Neuronal stem cell (in vitro differentiated cells): ENCODE results near the gene DNAH9.
"Not testable (repeated sequence)": the region's sequence is repeated elsewhere in the genome, so short reads cannot be mapped to it uniquely, and the experiment has no call there.

Experiments
- DNase-seq: peaks from one replicate; pipeline ENCODE4 v3.0.0-alpha.2; 2013; ENCODE audit warnings: low spot score
- H2AFZ ChIP-seq: one replicate; pipeline ENCODE4 v1.6.1; 2013; ENCODE audit warnings: mild to moderate bottlenecking, low read length, inconsistent platforms
- H2AK5ac ChIP-seq: 2 replicates; pipeline ENCODE4 v1.6.1; 2013; ENCODE audit warnings: low read depth, mild to moderate bottlenecking, inconsistent platforms, low read length, moderate library complexity, mixed read lengths
- H2BK120ac ChIP-seq: 2 replicates; pipeline ENCODE4 v1.6.1; 2013; ENCODE audit warnings: low read depth, mild to moderate bottlenecking, inconsistent platforms, low read length, moderate library complexity, mixed read lengths
- H2BK12ac ChIP-seq: one replicate; pipeline ENCODE4 v1.6.1; 2013; ENCODE audit warnings: low read length, inconsistent platforms
- H2BK15ac ChIP-seq: 2 replicates; pipeline ENCODE4 v1.6.1; 2013; ENCODE audit warnings: mild to moderate bottlenecking, low read length, inconsistent platforms, mixed read lengths
- H2BK5ac ChIP-seq: one replicate; pipeline ENCODE4 v1.6.1; 2013; ENCODE audit warnings: inconsistent platforms, mild to moderate bottlenecking, low read length, moderate library complexity
- H3K14ac ChIP-seq: one replicate; pipeline ENCODE4 v1.6.1; 2013; ENCODE audit warnings: low read length, inconsistent platforms
- H3K18ac ChIP-seq: 2 replicates; pipeline ENCODE4 v1.6.1; 2013; ENCODE audit warnings: low read length, inconsistent platforms
- H3K23ac ChIP-seq: 2 replicates; pipeline ENCODE4 v1.6.1; 2013; ENCODE audit warnings: low read depth, mild to moderate bottlenecking, mixed read lengths, low read length, inconsistent platforms; ENCODE audit not compliant: poor library complexity
- H3K27ac ChIP-seq: replicated peaks from 3 replicates; pipeline ENCODE4 v1.5.1; 2013; ENCODE audit warnings: low read length, inconsistent platforms
- H3K27me3 ChIP-seq, 3 experiments: 2 replicates each; pipeline ENCODE4 v1.6.1; 2013; ENCODE audit warnings: low read length in 3 of 3, mild to moderate bottlenecking in 2 of 3, inconsistent platforms in 1 of 3, low read depth in 1 of 3, mixed read lengths in 1 of 3, moderate library complexity in 1 of 3; ENCODE audit not compliant: control insufficient read depth in 3 of 3, insufficient read depth in 3 of 3
- H3K36me3 ChIP-seq, 2 donors: replicated peaks in 1 of 2; 2 replicates each; pipeline ENCODE4 v1.6.1; 2013; ENCODE audit warnings: low read length in 2 of 2; ENCODE audit not compliant: control insufficient read depth in 2 of 2, insufficient read depth in 2 of 2
- H3K4ac ChIP-seq: 2 replicates; pipeline ENCODE4 v1.6.1; 2013; ENCODE audit warnings: inconsistent platforms, mild to moderate bottlenecking, low read length, moderate library complexity
- H3K4me1 ChIP-seq, 2 donors: 1 replicate in 1 of 2; 2 replicates in 1 of 2; pipeline ENCODE4 v1.6.1; 2013; ENCODE audit warnings: low read length in 2 of 2, low read depth in 1 of 2; ENCODE audit not compliant: control insufficient read depth in 2 of 2, insufficient read depth in 1 of 2
- H3K4me2 ChIP-seq: one replicate; pipeline ENCODE4 v1.6.1; 2013; ENCODE audit warnings: mild to moderate bottlenecking, low read length, inconsistent platforms; ENCODE audit not compliant: insufficient read depth, poor library complexity, severe bottlenecking
- H3K4me3 ChIP-seq, 2 donors: 2 replicates each; pipeline ENCODE4 v1.5.1; 2013; ENCODE audit warnings: low read length in 2 of 2, mild to moderate bottlenecking in 2 of 2, inconsistent platforms in 1 of 2, moderate library complexity in 1 of 2
- H3K79me1 ChIP-seq: one replicate; pipeline ENCODE4 v1.6.1; 2013; ENCODE audit warnings: low read depth, mild to moderate bottlenecking, inconsistent platforms, low read length, moderate library complexity
- H3K9ac ChIP-seq: one replicate; pipeline ENCODE4 v1.6.1; 2013; ENCODE audit warnings: mild to moderate bottlenecking, low read depth, low read length, inconsistent platforms; ENCODE audit not compliant: poor library complexity
- H3K9me3 ChIP-seq, 2 donors: replicated peaks in 1 of 2; 2 replicates each; pipeline versions ENCODE3 to v1.6.1; 2013; ENCODE audit warnings: low read length in 2 of 2, mild to moderate bottlenecking in 2 of 2, inconsistent platforms in 1 of 2, low read depth in 1 of 2, mixed read lengths in 1 of 2, moderate library complexity in 1 of 2; ENCODE audit not compliant: control insufficient read depth in 2 of 2, insufficient read depth in 1 of 2
- H4K8ac ChIP-seq: one replicate; pipeline ENCODE4 v1.6.1; 2013; ENCODE audit warnings: low read depth, mild to moderate bottlenecking, inconsistent platforms, low read length, moderate library complexity
- H4K91ac ChIP-seq: one replicate; pipeline ENCODE4 v1.6.1; 2013; ENCODE audit warnings: low read length, low read depth, mild to moderate bottlenecking, inconsistent platforms; ENCODE audit not compliant: poor library complexity
- WGBS, 2 donors: extraction: QIAGEN DNeasy Blood & Tissue Kit; methylation state at CpG; one replicate each; pipeline ENCODE4 v1.1.7; 2013; ENCODE audit warnings: missing lambda C conversion rate in 2 of 2, mixed read lengths in 1 of 2; ENCODE audit not compliant: insufficient read length in 2 of 2, insufficient replicate concordance in 1 of 2; ENCODE audit errors: extremely low coverage in 2 of 2; 5-methylcytosine and 5-hydroxymethylcytosine counted together

Gene DNAH9

DNA sequence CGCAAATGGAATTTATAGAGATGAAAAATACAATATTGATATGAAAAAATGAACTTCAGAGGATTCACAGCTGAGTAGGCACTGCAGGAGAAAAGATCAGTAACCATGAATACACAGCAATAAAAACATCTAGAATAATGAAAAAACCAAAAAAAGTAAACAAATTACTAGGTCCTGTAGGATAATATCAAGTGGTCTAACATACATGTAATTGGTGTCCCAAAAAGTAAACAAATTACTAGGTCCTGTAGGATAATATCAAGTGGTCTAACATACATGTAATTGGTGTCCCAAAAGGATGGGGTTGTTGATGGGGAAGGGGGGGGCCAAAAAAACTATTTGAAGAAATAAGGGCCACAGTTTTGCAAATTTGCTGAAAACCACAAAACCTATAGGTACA is 355.7 kb downstream of the DNAH9 start:
- Histone ChIP-seq H3K23ac (no peak overlapping the region), H3K79me1 (no peaks in the 10 kb centered on the region), H3K4ac (no peak overlapping the region), H4K8ac (no peak overlapping the region), H2BK15ac (no peak overlapping the region), H3K36me3 (peaks cover 0 to 2% of the 10 kb centered on the region in 2 donors), H3K27me3 (no peaks in the 10 kb centered on the region), H3K18ac (no peak overlapping the region), H2AK5ac (no peak overlapping the region), H2BK12ac (no peak overlapping the region), H2AFZ (no peak overlapping the region), H3K4me3 (no peak overlapping the region), H3K9me3 (peaks cover 2 to 3% of the 10 kb centered on the region in 2 donors), H2BK120ac (no peak overlapping the region), H3K27ac (no peak overlapping the region), H4K91ac (no peak overlapping the region), H3K9ac (no peak overlapping the region), H3K4me1 (no peaks in the 10 kb centered on the region), H3K4me2 (no peak overlapping the region), H2BK5ac (no peak overlapping the region), H3K14ac (no peak overlapping the region)
- no peak for DNase-seq
- no CpG with 5 or more reads among the region's 1 CpG for WGBS, 2 donors

DNA sequence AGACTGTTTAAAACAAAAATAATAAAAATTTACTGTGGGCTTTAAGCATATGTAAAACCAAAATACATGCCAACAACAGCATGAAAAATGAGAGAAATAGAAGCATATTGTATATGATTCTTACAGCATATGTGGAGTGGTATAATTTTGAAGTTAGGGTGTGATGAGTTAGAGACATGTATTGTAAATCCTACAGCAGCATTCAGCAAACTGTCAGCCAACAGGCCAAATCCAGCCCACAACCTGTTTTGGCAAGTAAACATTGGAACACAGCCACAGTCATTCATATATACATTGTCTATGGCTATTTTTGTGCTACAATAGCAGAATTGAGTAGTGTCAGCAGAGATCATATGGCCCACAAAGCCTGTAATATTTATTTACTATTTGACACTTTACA is 356.7 kb downstream of the DNAH9 start:
- H3K14ac ChIP-seq: no peak overlapping the region
- H3K36me3 ChIP-seq: peaks cover 0 to 2% of the 10 kb centered on the region in 2 donors
- no peak overlapping the region for H4K8ac ChIP-seq
- peaks cover 2 to 3% of the 10 kb centered on the region in 2 donors for H3K9me3 ChIP-seq
- no peak overlapping the region for H3K9ac ChIP-seq
- H3K23ac ChIP-seq: no peak overlapping the region
- no peaks in the 10 kb centered on the region for H3K4me1 ChIP-seq
- H2BK12ac ChIP-seq: no peak overlapping the region
- H3K27me3 ChIP-seq: no peaks in the 10 kb centered on the region
- H3K4me2 ChIP-seq: no peak overlapping the region
- no peak overlapping the region for H2BK5ac ChIP-seq
- no peak overlapping the region for H2AFZ ChIP-seq
- H4K91ac ChIP-seq: no peak overlapping the region
- H2BK120ac ChIP-seq: no peak overlapping the region
- no peak overlapping the region for H2BK15ac ChIP-seq
- H3K27ac ChIP-seq: no peak overlapping the region
- H3K18ac ChIP-seq: no peak overlapping the region
- no peaks in the 10 kb centered on the region for H3K79me1 ChIP-seq
- no peak overlapping the region for H3K4me3 ChIP-seq
- no peak overlapping the region for H2AK5ac ChIP-seq
- no peak overlapping the region for H3K4ac ChIP-seq
- DNase-seq: no peak

DNA sequence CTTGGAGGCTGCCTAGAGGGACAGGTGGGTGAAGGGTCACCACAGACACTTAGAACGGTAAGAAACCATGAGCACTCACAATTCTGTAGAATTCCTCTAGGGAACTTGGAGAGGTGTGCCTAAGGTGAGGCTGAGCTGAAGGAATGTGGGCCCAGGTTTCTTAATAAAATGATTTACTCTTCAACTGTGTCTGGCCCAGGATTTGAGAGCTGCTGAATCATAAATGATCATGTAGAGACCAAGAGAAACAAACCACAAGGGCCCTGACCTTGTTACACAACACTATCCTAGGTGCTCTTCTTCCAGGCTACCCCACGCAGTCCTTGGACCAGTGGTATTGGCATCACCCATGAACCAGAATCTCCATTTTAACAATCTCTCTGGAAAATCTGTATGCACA is 371.3 kb downstream of the DNAH9 start:
- no peaks in the 10 kb centered on the region for H3K36me3 ChIP-seq
- no peak overlapping the region for H4K91ac ChIP-seq
- no peak overlapping the region for H3K4ac ChIP-seq
- WGBS, 2 donors: no CpG with 5 or more reads among the region's 2 CpGs
- no peaks in the 10 kb centered on the region for H3K79me1 ChIP-seq
- H2BK5ac ChIP-seq: no peak overlapping the region
- H3K14ac ChIP-seq: no peak overlapping the region
- no peak overlapping the region for H3K9ac ChIP-seq
- H4K8ac ChIP-seq: no peak overlapping the region
- no peak overlapping the region for H2BK120ac ChIP-seq
- H3K4me3 ChIP-seq: no peak overlapping the region
- DNase-seq: no peak
- no peak overlapping the region for H3K18ac ChIP-seq
- no peak overlapping the region for H2BK12ac ChIP-seq
- H2AK5ac ChIP-seq: no peak overlapping the region
- no peaks in the 10 kb centered on the region for H3K27me3 ChIP-seq
- no peak overlapping the region for H2AFZ ChIP-seq
- no peak overlapping the region for H3K4me2 ChIP-seq
- H3K23ac ChIP-seq: no peak overlapping the region
- no peaks in the 10 kb centered on the region for H3K4me1 ChIP-seq
- H3K27ac ChIP-seq: no peak overlapping the region
- peaks cover 2 to 5% of the 10 kb centered on the region in 2 donors for H3K9me3 ChIP-seq
- H2BK15ac ChIP-seq: no peak overlapping the region

DNA sequence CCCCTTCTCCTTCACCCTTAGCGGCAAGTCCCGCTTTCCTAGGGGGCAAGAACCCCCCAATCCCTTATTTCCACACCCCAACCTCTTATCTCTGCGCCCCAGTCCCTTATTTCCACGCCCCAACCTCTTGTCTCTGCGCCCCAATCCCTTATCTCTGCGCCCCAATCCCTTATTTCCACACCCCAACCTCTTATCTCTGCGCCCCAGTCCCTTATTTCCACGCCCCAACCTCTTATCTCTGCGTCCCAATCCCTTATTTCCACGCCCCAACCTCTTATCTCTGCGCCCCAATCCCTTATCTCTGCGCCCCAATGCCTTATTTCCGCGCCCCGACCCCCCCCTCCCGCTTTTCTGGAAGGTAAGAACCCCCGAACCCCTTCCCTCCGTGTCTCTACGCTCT is 374.5 kb downstream of the DNAH9 start:
- not testable (repeated sequence) for H2AFZ ChIP-seq, H4K91ac ChIP-seq, H2BK12ac ChIP-seq, H2BK15ac ChIP-seq, H3K4ac ChIP-seq, H3K18ac ChIP-seq, H3K23ac ChIP-seq, H3K27ac ChIP-seq, H3K9ac ChIP-seq, H3K4me2 ChIP-seq, H4K8ac ChIP-seq, H3K14ac ChIP-seq, H2BK5ac ChIP-seq, H3K27me3 ChIP-seq, DNase-seq, H3K79me1 ChIP-seq, H3K4me1 ChIP-seq, H2BK120ac ChIP-seq, H3K9me3 ChIP-seq, H2AK5ac ChIP-seq, H3K4me3 ChIP-seq
- H3K36me3 ChIP-seq: peaks cover 4 to 10% of the 10 kb centered on the region in 2 donors
- no CpG with 5 or more reads among the region's 19 CpGs for WGBS, 2 donors
